Head of caudate nucleus (tissue), 42 donors: ENCODE results near the gene AGO3.
"Not testable (repeated sequence)": the region's sequence is repeated elsewhere in the genome, so short reads cannot be mapped to it uniquely, and the experiment has no call there.

Source experiments
- DNase-seq, 42 donors: peaks; one replicate each; pipeline versions ENCODE4 v3.0.0 to v3.0.0-alpha.2; 2020 to 2021; ENCODE audit warnings: mixed read lengths in 7 of 42
- intact Hi-C: fragments of 100-400 bp; cut with DNase I; formaldehyde crosslinking; loops from one replicate; pipeline ENCODE4 v1.15.0; 2022

AGO3 gene

DNA sequence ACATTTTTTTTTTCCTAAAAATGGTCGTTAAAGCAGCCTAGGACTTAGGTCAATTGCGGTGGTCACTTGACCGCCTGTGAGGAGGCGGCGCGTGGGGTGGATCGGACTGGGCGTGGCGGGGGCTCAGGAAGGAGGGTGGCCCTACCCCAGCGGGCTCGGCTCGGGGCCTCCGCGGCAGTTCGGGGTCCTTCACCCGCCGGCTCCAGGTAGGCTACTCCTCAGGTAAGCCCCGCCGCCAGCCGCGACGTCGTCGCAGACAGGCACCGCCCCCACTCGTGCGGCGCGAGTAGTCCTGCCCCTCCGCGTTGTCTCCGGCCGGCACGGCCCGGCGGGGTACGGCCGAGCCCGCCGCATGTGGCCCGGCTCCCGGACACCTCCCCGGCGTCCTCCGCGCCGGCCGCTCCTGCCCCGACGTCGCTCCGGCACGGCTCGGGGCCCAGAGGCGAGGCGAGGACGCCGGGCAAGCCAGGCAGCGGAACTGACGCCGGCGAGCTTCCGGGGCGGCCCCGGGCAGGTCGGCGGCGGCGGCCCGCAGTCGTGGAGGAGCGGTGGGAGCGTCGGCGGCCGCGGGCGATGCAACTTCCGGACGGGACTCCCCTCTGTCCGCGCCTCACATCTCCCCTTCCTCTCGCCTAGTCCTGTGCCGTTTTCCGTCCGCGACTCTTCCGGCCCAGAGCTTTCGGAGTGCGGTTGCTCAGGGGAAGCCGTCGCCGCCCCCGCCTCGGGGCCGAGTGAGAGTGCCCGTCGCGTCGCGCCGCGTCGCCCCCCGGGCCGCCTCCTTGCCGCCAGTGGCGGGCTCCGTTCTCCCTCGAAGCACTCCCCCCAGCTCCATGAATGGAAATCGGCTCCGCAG is at the start of gene AGO3:
Gene AGO3, plus strand, starts transcription at position 513 of the 853 bp plus-strand sequence. Its CDS starts 322 bp downstream, at position 835.
- intact Hi-C loops: loop anchor here (2.0 to 10.0 kb wide), 2 partner anchors 48 to 154 kb away; partner anchors contain the start of genes ADPRS, AGO1 and TEKT2
- peak; percentile 53 to 93 (median 85) for DNase-seq

- DNase-seq: no peak
- intact Hi-C loops: loop anchor here (2.0 kb wide), 1 partner anchor 49 kb away; the partner anchor contains the start of gene AGO3
Measured at GRCh38 chr1:35881850-35882273, 49.0 kb upstream of the AGO3 start.

DNA sequence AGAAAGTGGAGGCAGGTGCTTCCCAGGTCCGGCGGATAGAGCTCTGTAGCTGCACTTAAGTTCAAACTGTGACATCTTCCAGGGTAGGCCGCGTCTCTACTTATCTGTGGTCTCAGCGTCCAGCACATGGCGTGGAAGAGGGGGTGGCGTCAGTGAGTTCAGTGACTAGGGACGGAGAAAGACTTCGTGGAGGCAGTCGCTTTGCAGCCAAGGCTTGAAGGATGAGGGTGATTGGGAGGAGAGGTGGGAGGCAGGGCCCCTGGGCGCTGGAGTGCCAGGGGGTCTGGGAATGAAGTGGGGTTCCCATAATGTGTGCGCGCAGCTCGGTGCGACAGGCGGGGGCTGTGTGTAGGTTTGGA is 48.3 kb upstream of the AGO3 start:
- intact Hi-C loops: loop anchor here (2.0 kb wide), 1 partner anchor 48 kb away; the partner anchor contains the start of gene AGO3

DNA sequence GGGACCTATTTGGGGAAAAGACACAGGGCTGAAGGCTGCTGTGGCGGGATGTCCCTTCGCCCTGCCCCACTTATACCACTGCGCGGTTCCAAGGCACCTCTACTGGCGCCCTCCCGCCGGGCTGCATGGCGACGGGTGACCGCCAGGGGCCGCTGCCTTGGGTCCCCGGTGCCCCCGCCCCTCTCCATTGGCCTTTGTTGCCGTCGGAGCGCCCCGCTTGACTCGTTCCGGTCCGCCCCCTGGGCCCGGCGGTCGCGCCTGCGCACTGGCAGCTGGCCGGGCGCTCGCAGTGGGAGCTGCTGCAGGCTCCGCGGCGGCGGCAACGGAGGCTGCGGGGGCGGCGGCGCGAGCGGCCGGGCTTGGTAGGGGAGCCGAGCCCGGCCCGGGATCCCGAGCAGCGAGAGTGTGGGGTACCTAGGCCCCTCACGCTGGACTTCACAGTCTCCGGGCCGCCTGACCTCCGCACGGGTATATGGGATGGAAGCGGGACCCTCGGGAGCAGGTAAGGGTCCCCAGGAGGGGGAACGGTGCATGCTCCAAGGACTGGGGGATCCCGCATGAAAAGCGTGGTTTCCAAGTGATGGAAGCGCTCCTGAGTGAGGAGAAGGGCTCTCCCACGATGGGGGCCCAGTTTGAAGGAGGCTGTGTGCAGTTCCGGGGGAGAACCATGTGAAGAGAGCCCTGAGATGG is 47.8 kb upstream of the AGO3 start, which contains the start of gene AGO1:
Gene AGO1, plus strand, starts transcription at position 265 of the 690 bp plus-strand sequence. Its CDS starts 213 bp downstream, at position 478.
- DNase-seq: peak; percentile 86 to 99 (median 96)
- intact Hi-C loops: loop anchor here (2.0 kb wide), 1 partner anchor 48 kb away; the partner anchor contains the start of gene AGO3

More for the DNA sequence above, 48.3 kb upstream of the AGO3 start:
- DNase-seq: peak in 4 of 42 donors; percentile 13 to 28 (median 19)

DNA sequence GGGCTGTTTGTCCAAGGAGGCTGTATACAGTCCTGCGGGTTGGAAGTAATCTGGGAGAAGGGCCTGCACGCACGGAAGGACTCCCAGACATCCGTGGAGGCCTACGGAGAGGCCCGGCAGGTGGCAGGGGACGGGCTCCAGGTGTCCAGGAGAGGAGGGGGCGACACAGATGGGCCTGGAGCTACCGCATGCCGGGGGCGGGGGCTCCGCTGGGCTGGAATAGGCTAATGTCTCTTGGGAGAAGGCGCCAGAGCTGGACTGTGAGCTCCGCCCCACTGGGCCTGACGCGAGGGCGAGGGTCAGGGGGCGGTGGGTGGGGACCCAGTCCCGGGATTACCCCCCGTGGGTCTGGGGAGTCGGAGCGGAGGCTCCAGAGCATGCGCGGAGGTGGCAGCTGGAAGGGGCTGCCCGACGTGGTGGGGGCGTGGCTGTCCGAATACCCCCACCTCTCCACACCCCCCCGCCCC is 47.2 kb upstream of the AGO3 start:
- intact Hi-C loops: loop anchor here (2.0 kb wide), 1 partner anchor 47 kb away; the partner anchor contains the start of gene AGO3
- peak in 38 of 42 donors; percentile 7 to 62 (median 37) for DNase-seq

- no peak for DNase-seq
- intact Hi-C loops: no loop called here
Measured at GRCh38 chr1:35884934-35885333, 46.0 kb upstream of the AGO3 start.

DNA sequence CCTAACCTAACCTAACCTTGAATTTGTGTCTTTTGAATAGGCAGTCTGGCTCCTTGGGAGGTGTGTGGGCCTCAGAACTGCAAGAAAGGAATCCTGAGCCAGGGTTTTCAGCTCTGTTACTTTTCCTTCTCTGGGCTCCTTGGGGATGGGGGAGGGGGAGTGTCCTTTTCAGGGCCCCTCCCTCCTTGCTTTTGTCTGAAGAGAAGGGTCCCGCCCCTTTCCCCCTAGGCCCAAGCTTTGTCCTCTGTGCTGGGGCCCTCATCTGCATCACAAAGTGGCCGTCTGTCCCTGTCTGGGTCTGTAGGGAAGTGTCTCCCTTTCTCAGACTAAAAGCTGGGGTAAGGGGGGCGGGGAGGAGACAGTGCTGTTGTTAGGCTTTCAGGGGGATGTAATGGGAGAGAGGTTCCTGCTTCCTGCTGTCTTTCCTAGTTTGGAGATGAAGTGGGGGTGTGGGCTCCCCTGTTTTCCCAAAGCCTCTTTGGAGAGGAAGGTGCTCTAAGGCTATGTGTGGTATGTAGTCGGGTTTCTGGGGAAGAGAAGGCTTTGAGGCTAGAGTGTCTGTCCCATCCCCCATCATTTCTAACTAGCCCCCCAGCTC is 44.8 kb upstream of the AGO3 start:
- peak in 14 of 42 donors; percentile 3 to 56 (median 24) for DNase-seq
- intact Hi-C loops: no loop called here

GRCh38 chr1:35886577-35887431 is 44.1 kb upstream of the AGO3 start:
- DNase-seq: no peak
- intact Hi-C loops: no loop called here

- no peak for DNase-seq
- intact Hi-C loops: no loop called here
Measured at GRCh38 chr1:35887508-35887907, 43.4 kb upstream of the AGO3 start.

GRCh38 chr1:35888255-35888654 is 42.6 kb upstream of the AGO3 start:
- no peak for DNase-seq
- intact Hi-C loops: no loop called here

DNA sequence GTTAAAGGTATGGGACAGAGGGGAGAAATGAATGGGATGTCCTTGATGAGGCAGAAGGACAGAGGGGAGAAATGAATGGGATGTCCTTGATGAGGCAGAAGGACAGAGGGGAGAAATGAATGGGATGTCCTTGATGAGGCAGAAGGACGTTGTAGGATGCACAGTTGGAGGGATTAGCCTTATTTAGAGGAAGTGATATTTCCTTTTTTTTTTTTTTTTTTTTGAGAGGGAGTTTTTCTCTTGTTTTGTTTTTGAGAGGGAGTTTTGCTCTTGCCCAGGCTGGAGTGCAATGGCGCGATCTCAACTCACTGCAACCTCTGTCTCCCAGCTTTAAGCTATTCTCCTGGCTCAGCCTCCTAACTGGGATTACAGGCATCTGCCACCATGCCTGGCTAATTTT is 41.9 kb upstream of the AGO3 start:
- intact Hi-C loops, DNase-seq: not testable (repeated sequence)

- intact Hi-C loops: no loop called here
- DNase-seq: no peak
Measured at GRCh38 chr1:35893051-35893879, 37.6 kb upstream of the AGO3 start.

- peak in 20 of 42 donors; percentile 7 to 65 (median 28) for DNase-seq
- intact Hi-C loops: no loop called here
Measured at GRCh38 chr1:35894183-35894582, 36.7 kb upstream of the AGO3 start.

- intact Hi-C loops: no loop called here
- DNase-seq: no peak
Measured at GRCh38 chr1:35894656-35895055, 36.2 kb upstream of the AGO3 start.

DNA sequence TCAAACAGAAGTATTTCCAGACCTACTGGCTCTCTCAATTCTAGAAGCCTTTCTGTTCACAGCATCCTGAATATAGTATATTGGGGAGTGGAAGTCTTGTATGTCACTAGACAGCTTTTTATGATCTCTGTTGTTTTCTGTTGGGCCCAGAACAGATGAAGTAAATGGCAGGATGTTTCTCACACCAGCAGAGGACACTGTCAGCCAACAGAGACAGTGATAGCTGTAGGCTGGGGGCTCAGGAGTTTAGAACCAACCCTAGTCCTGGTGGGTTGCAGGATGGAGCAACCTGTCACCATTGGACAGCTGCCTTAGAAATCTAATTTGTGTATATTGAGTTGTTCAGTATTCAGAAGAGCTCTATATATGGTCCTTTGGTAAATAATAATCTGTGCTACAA is 31.0 kb upstream of the AGO3 start:
- intact Hi-C loops: no loop called here
- no peak for DNase-seq

GRCh38 chr1:35901235-35901634 is 29.7 kb upstream of the AGO3 start:
- intact Hi-C loops: no loop called here
- DNase-seq: no peak

DNA sequence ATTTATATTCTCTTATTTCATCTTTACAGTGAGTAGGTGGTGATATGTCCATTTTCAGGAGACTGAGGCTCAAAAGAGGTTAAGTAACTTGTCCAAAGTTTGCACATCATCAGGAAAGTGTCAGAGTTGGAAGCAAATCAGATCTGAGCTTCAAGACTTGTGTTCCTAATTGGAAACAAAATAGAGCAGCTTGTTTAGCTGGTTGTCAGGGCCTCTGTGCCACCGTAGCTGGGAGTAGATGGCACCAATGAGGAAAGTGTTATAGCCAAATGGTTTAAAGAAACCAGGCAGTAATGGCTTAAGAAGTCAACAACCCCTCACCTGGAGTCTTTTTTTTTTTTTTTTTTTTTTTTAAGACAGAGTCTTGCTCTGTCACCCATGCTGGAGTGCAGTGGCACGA is 28.2 kb upstream of the AGO3 start:
- intact Hi-C loops: no loop called here
- no peak for DNase-seq
